HFF-Myc (cell line): Measurements from ENCODE around the gene ERGIC2.
"Not testable (repeated sequence)": the region's sequence is repeated elsewhere in the genome, so short reads cannot be mapped to it uniquely, and the experiment has no call there.

Experiments used
- DNase-seq: peaks from one replicate; pipeline ENCODE4 v3.0.0-alpha.2; 2011; ENCODE audit warnings: low read depth; ENCODE audit errors: extremely low read depth
- H3K4me3 ChIP-seq: replicated peaks from 2 replicates; pipeline ENCODE4 v1.5.1; 2011; ENCODE audit warnings: low read depth, mild to moderate bottlenecking, control low read depth, low read length
- CTCF ChIP-seq: IDR thresholded peaks from 2 replicates; pipeline ENCODE4 v1.5.1; 2012; ENCODE audit warnings: mild to moderate bottlenecking, low read depth, low read length, control low read depth; ENCODE audit errors: missing control alignments

ERGIC2 gene

GRCh38 chr12:29398495-29398894, 17.5 kb upstream of the ERGIC2 start:
- no peak overlapping the region for H3K4me3 ChIP-seq
- TF ChIP-seq CTCF: no peak
- DNase-seq: no peak

- TF ChIP-seq CTCF: no peak
- no peak overlapping the region for H3K4me3 ChIP-seq
- no peak for DNase-seq
These were observed 15.8 kb upstream of the ERGIC2 start for GRCh38 chr12:29396774-29397173.

- TF ChIP-seq CTCF: no peak
- H3K4me3 ChIP-seq: no peak overlapping the region
- no peak for DNase-seq
These were observed 14.4 kb upstream of the ERGIC2 start for GRCh38 chr12:29395356-29395755.

- peak; percentile 11 for DNase-seq
- not testable (repeated sequence) for H3K4me3 ChIP-seq
These were observed 9.4 kb upstream of the ERGIC2 start for GRCh38 chr12:29390419-29390818.

DNA sequence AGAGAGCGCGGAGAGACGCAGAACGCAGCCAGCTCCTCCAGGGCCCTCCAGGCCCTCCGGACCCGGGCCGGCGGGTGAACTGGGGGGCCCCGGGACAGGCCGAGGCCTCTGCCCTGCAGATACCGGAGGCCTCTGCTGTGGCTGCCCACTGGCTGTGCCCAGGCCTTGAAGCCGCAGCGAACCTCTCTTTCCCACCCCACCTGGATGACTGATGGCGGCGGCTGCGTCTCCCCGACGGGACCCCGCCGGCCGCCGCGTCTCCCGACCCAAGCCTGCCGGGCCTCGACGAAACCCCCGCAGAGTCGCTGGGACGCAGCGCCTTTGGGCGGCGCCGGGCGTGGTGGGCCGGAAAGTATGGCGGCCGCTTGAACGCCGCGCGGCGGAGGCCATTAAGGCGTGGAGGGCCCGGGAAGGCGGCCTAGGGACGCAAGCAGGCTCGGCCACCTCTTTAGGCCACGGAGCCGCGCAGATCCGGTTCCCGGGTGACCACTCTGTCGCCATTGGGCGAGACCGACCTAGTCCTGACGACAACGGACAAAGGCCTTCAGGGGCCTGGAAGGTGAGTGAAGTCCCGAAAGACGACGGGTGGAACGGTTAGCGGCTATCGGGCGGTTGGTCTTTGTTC, 8.4 kb upstream of the ERGIC2 start:
- no peak overlapping the region for H3K4me3 ChIP-seq
- TF ChIP-seq CTCF: no peak
- no peak for DNase-seq

- not testable (repeated sequence) for H3K4me3 ChIP-seq, DNase-seq
These were observed 5.2 kb upstream of the ERGIC2 start for GRCh38 chr12:29386084-29386680.

DNA sequence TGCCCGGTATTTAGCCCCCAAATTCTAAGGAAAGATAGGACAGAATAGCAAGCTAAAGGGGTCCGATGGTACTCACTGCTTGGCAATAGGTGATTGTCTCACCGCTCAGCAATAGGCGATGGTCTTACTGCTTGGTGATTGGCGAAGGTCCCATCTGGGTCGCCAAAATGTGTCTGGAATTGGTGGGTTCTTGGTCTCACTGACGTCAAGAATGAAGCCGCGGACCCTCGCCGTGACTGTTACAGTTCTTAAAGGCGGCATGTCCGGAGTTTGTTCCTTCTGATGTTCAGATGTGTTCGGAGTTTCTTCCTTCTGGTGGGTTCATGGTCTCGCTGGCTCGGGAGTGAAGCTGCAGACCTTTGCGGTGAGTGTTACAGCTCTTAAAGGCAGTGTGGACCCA, 4.2 kb upstream of the ERGIC2 start:
- DNase-seq, H3K4me3 ChIP-seq: not testable (repeated sequence)

GRCh38 chr12:29382251-29382650, 1.3 kb upstream of the ERGIC2 start:
- H3K4me3 ChIP-seq: no peak overlapping the region
- no peak for DNase-seq
- TF ChIP-seq CTCF: no peak
